WTC11 (cell line): ENCODE data around the gene HTR3A. TPM values are rescaled to one million over a fixed set of nuclear protein-coding genes. Genes with fewer than 3 reads are reported as not detected.

Source experiments
- ATAC-seq: fragments of 200-7000 bp; cut with Tn5 transposase; 2 replicates; pipeline ENCODE4 v1.10.0; 2021; ENCODE audit warnings: mild to moderate bottlenecking, moderate library complexity
- CTCF ChIA-PET: fragments of 300-600 bp; sonication (Branson Sonifier 250); formaldehyde crosslinking; loops from one replicate; lab custom pipeline; 2021; ENCODE audit warnings: antibody characterized with exemption; lab: Charles Lee
- POLR2A ChIA-PET: fragments of 350-600 bp; sonication (Branson Sonifier 250); formaldehyde crosslinking; loops from one replicate; lab custom pipeline; 2021; ENCODE audit warnings: antibody characterized with exemption; lab: Charles Lee
- DNase-seq: peaks from one replicate; pipeline ENCODE4 v3.0.0; 2021; ENCODE audit warnings: low spot score
- H3K27ac Mint-ChIP-seq: 2 replicates; pipeline ENCODE4 v1.8.0; 2021; ENCODE audit warnings: mixed read lengths
- H3K27me3 Mint-ChIP-seq: 2 replicates; pipeline ENCODE4 v1.8.0; 2021; ENCODE audit warnings: low read depth, mild to moderate bottlenecking, moderate library complexity, mixed read lengths
- H3K36me3 Mint-ChIP-seq: 2 replicates; pipeline ENCODE4 v1.8.0; 2021; ENCODE audit warnings: mixed read lengths
- H3K4me1 Mint-ChIP-seq: 2 replicates; pipeline ENCODE4 v1.8.0; 2022; ENCODE audit warnings: mixed read lengths
- H3K4me3 Mint-ChIP-seq: 2 replicates; pipeline ENCODE4 v1.8.0; 2021; ENCODE audit warnings: mild to moderate bottlenecking, moderate library complexity, mixed read lengths
- H3K9me3 Mint-ChIP-seq: 2 replicates; pipeline ENCODE4 v1.8.0; 2021; ENCODE audit warnings: mixed read lengths
- IRF2 ChIP-seq: sonication (generic); formaldehyde crosslinking; IDR thresholded peaks from 2 replicates; pipeline ENCODE4 v1.8.0; 2022; ENCODE audit warnings: low read depth, missing genetic modification reagents, borderline replicate concordance
- NFYB ChIP-seq: sonication (generic); formaldehyde crosslinking; conservative IDR thresholded peaks from 2 replicates; pipeline ENCODE4 v1.8.0; 2022; ENCODE audit warnings: low read depth, missing genetic modification reagents
- OVOL2 ChIP-seq: fragments of 250-450 bp; sonication (Bioruptor Pico); IDR thresholded peaks from 2 replicates; pipeline ENCODE4 v1.9.0; 2021; ENCODE audit warnings: mild to moderate bottlenecking, borderline replicate concordance
- SOX15 ChIP-seq: fragments of 250-450 bp; sonication (Bioruptor Pico); IDR thresholded peaks from 2 replicates; pipeline ENCODE4 v1.9.0; 2021; ENCODE audit warnings: mild to moderate bottlenecking
- ZNF138 ChIP-seq: sonication (generic); formaldehyde crosslinking; conservative IDR thresholded peaks from 2 replicates; pipeline ENCODE4 v1.8.1; 2022; ENCODE audit warnings: mild to moderate bottlenecking, moderate library complexity, missing genetic modification reagents
- ZNF281 ChIP-seq: sonication (generic); formaldehyde crosslinking; IDR thresholded peaks from 2 replicates; pipeline ENCODE4 v1.8.0; 2023; ENCODE audit warnings: mild to moderate bottlenecking, missing genetic modification reagents
- ZNF512 ChIP-seq: sonication (generic); formaldehyde crosslinking; IDR thresholded peaks from 2 replicates; pipeline ENCODE4 v1.8.1; 2022; ENCODE audit warnings: missing genetic modification reagents, borderline replicate concordance
- total RNA-seq: library from RNA; stranded (reverse); gene quantifications from 3 replicates; pipeline ENCODE4 v1.2.3, GENCODE V29; 2021
- TF ChIP-seq, protein P1 (sequence below): sonication (generic); formaldehyde crosslinking; IDR thresholded peaks from 2 replicates; pipeline ENCODE4 v1.8.1; 2023; ENCODE audit warnings: mild to moderate bottlenecking, missing genetic modification reagents, moderate library complexity
- TF ChIP-seq, protein P2 (sequence below): fragments of 250-450 bp; sonication (Bioruptor Pico); IDR thresholded peaks from 2 replicates; pipeline ENCODE4 v1.9.0; 2021; ENCODE audit warnings: mild to moderate bottlenecking
- TF ChIP-seq, protein P3 (sequence below): fragments of 250-450 bp; sonication (Bioruptor Pico); IDR thresholded peaks from 2 replicates; pipeline ENCODE4 v1.8.0; 2021; ENCODE audit warnings: mild to moderate bottlenecking
- TF ChIP-seq, protein P4 (sequence below): fragments of 250-450 bp; sonication (Bioruptor Pico); IDR thresholded peaks from 2 replicates; pipeline ENCODE4 v2.1.2; 2022; ENCODE audit warnings: mild to moderate bottlenecking, moderate library complexity
- TF ChIP-seq, protein P5 (sequence below): fragments of 250-450 bp; sonication (Bioruptor Pico); IDR thresholded peaks from 2 replicates; pipeline ENCODE4 v1.9.0; 2021; ENCODE audit warnings: mild to moderate bottlenecking, borderline replicate concordance

HTR3A gene
- total RNA-seq, 1 experiment from 2014 or later = 4.1 TPM

- Mint-ChIP-seq H3K4me1 (no peaks in the 10 kb centered on the region), H3K36me3 (no peaks in the 10 kb centered on the region), H3K9me3 (no peaks in the 10 kb centered on the region), H3K27me3 (no peaks in the 10 kb centered on the region), H3K27ac (no peak overlapping the region), H3K4me3 (no peak overlapping the region)
- ChIA-PET CTCF (interaction anchor here (0.6 to 0.9 kb wide), 2 partner anchors 10 to 87 kb away, joined by 3 to 4 read pairs; no protein-coding TSS in a partner anchor), POLR2A (no interaction called here)
- no peak for ATAC-seq
- no peak for DNase-seq
- TF ChIP-seq, protein P1, sequence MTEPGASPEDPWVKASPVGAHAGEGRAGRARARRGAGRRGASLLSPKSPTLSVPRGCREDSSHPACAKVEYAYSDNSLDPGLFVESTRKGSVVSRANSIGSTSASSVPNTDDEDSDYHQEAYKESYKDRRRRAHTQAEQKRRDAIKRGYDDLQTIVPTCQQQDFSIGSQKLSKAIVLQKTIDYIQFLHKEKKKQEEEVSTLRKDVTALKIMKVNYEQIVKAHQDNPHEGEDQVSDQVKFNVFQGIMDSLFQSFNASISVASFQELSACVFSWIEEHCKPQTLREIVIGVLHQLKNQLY (CRISPR knock-in tag) = no peak
- TF ChIP-seq SOX15 (no peak), NFYB (CRISPR knock-in tag) (no peak), ZNF512 (CRISPR knock-in tag) (no peak), OVOL2 (CRISPR knock-in tag) (no peak), ZNF281 (CRISPR knock-in tag) (no peak), ZNF138 (no peak), IRF2 (CRISPR knock-in tag) (no peak)
- TF ChIP-seq, protein P2, sequence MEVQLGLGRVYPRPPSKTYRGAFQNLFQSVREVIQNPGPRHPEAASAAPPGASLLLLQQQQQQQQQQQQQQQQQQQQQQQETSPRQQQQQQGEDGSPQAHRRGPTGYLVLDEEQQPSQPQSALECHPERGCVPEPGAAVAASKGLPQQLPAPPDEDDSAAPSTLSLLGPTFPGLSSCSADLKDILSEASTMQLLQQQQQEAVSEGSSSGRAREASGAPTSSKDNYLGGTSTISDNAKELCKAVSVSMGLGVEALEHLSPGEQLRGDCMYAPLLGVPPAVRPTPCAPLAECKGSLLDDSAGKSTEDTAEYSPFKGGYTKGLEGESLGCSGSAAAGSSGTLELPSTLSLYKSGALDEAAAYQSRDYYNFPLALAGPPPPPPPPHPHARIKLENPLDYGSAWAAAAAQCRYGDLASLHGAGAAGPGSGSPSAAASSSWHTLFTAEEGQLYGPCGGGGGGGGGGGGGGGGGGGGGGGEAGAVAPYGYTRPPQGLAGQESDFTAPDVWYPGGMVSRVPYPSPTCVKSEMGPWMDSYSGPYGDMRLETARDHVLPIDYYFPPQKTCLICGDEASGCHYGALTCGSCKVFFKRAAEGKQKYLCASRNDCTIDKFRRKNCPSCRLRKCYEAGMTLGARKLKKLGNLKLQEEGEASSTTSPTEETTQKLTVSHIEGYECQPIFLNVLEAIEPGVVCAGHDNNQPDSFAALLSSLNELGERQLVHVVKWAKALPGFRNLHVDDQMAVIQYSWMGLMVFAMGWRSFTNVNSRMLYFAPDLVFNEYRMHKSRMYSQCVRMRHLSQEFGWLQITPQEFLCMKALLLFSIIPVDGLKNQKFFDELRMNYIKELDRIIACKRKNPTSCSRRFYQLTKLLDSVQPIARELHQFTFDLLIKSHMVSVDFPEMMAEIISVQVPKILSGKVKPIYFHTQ (CRISPR knock-in tag) = no peak
- TF ChIP-seq, protein P3, sequence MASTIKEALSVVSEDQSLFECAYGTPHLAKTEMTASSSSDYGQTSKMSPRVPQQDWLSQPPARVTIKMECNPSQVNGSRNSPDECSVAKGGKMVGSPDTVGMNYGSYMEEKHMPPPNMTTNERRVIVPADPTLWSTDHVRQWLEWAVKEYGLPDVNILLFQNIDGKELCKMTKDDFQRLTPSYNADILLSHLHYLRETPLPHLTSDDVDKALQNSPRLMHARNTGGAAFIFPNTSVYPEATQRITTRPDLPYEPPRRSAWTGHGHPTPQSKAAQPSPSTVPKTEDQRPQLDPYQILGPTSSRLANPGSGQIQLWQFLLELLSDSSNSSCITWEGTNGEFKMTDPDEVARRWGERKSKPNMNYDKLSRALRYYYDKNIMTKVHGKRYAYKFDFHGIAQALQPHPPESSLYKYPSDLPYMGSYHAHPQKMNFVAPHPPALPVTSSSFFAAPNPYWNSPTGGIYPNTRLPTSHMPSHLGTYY (CRISPR knock-in tag) = no peak
- TF ChIP-seq, protein P4, sequence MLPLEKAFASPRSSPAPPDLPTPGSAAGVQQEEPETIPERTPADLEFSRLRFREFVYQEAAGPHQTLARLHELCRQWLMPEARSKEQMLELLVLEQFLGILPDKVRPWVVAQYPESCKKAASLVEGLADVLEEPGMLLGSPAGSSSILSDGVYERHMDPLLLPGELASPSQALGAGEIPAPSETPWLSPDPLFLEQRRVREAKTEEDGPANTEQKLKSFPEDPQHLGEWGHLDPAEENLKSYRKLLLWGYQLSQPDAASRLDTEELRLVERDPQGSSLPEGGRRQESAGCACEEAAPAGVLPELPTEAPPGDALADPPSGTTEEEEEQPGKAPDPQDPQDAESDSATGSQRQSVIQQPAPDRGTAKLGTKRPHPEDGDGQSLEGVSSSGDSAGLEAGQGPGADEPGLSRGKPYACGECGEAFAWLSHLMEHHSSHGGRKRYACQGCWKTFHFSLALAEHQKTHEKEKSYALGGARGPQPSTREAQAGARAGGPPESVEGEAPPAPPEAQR = no peak
Observed at GRCh38 chr11:113982306-113982705, 7.4 kb downstream of the HTR3A start.

- H3K27me3 Mint-ChIP-seq = no peaks in the 10 kb centered on the region
Observed at GRCh38 chr11:113984781-113985180, 9.9 kb downstream of the HTR3A start.

More at GRCh38 chr11:113984781-113985180, 9.9 kb downstream of the HTR3A start:
- H3K4me3 Mint-ChIP-seq = no peak overlapping the region
- TF ChIP-seq, protein P5, sequence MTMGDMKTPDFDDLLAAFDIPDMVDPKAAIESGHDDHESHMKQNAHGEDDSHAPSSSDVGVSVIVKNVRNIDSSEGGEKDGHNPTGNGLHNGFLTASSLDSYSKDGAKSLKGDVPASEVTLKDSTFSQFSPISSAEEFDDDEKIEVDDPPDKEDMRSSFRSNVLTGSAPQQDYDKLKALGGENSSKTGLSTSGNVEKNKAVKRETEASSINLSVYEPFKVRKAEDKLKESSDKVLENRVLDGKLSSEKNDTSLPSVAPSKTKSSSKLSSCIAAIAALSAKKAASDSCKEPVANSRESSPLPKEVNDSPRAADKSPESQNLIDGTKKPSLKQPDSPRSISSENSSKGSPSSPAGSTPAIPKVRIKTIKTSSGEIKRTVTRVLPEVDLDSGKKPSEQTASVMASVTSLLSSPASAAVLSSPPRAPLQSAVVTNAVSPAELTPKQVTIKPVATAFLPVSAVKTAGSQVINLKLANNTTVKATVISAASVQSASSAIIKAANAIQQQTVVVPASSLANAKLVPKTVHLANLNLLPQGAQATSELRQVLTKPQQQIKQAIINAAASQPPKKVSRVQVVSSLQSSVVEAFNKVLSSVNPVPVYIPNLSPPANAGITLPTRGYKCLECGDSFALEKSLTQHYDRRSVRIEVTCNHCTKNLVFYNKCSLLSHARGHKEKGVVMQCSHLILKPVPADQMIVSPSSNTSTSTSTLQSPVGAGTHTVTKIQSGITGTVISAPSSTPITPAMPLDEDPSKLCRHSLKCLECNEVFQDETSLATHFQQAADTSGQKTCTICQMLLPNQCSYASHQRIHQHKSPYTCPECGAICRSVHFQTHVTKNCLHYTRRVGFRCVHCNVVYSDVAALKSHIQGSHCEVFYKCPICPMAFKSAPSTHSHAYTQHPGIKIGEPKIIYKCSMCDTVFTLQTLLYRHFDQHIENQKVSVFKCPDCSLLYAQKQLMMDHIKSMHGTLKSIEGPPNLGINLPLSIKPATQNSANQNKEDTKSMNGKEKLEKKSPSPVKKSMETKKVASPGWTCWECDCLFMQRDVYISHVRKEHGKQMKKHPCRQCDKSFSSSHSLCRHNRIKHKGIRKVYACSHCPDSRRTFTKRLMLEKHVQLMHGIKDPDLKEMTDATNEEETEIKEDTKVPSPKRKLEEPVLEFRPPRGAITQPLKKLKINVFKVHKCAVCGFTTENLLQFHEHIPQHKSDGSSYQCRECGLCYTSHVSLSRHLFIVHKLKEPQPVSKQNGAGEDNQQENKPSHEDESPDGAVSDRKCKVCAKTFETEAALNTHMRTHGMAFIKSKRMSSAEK (CRISPR knock-in tag) = no peak
- ChIA-PET POLR2A (no interaction called here), CTCF (no interaction called here)
- no peaks in the 10 kb centered on the region for H3K4me1 Mint-ChIP-seq
- no peak for DNase-seq
- H3K36me3 Mint-ChIP-seq = no peaks in the 10 kb centered on the region
- H3K27ac Mint-ChIP-seq = no peak overlapping the region
- no peaks in the 10 kb centered on the region for H3K9me3 Mint-ChIP-seq
- ATAC-seq = no peak
